OCI-LY1 (cell line): ENCODE results near the gene RGS7.

ENCODE experiments used
- H2AFZ ChIP-seq: fragments of 200-600 bp; sonication (generic), shearing (Covaris generic); 2 replicates; pipeline ENCODE4 v1.6.0; 2014; ENCODE audit warnings: antibody characterized with exemption, mild to moderate bottlenecking, low read length
- H3F3A ChIP-seq: fragments of 200-600 bp; sonication (generic), shearing (Covaris generic); 2 replicates; pipeline ENCODE4 v1.6.0; 2014; ENCODE audit warnings: mild to moderate bottlenecking, antibody characterized with exemption, low read length, moderate library complexity; ENCODE audit not compliant: insufficient read depth
- H3K27ac ChIP-seq: fragments of 200-600 bp; sonication (generic); 2 replicates; pipeline ENCODE4 v1.5.1; 2014; ENCODE audit warnings: low read length, mixed run types, mild to moderate bottlenecking, low read depth; ENCODE audit not compliant: poor library complexity, severe bottlenecking
- H3K27me3 ChIP-seq: fragments of 200-600 bp; sonication (generic); 2 replicates; pipeline ENCODE4 v1.6.0; 2014; ENCODE audit warnings: antibody characterized with exemption, mild to moderate bottlenecking, low read length, moderate library complexity; ENCODE audit not compliant: insufficient read depth
- H3K36me3 ChIP-seq: fragments of 200-600 bp; sonication (generic); 2 replicates; pipeline ENCODE4 v1.6.1; 2014; ENCODE audit warnings: mild to moderate bottlenecking, antibody characterized with exemption, low read length, moderate library complexity, mixed read lengths; ENCODE audit not compliant: insufficient read depth
- H3K4me1 ChIP-seq: fragments of 200-600 bp; sonication (generic); 2 replicates; pipeline ENCODE4 v1.5.1; 2014; ENCODE audit warnings: mild to moderate bottlenecking, low read length, moderate library complexity; ENCODE audit not compliant: insufficient read depth, severe bottlenecking
- H3K4me2 ChIP-seq: fragments of 200-600 bp; sonication (generic), shearing (Covaris generic); 2 replicates; pipeline ENCODE4 v1.6.1; 2014; ENCODE audit warnings: low read length
- H3K4me3 ChIP-seq: fragments of 200-600 bp; sonication (generic); 2 replicates; pipeline ENCODE4 v1.5.1; 2014; ENCODE audit warnings: low read length, low read depth, mild to moderate bottlenecking, mixed read lengths; ENCODE audit not compliant: poor library complexity, severe bottlenecking
- H3K79me2 ChIP-seq: fragments of 200-600 bp; shearing (Covaris generic); 2 replicates; pipeline ENCODE4 v1.6.1; 2016; ENCODE audit warnings: mixed run types, low read length, mixed read lengths; ENCODE audit not compliant: insufficient read depth
- H3K9ac ChIP-seq: fragments of 200-600 bp; sonication (generic), shearing (Covaris generic); 2 replicates; pipeline ENCODE4 v1.6.1; 2014; ENCODE audit warnings: mild to moderate bottlenecking, low read length, mixed read lengths
- H3K9me2 ChIP-seq: fragments of 200-600 bp; sonication (generic), shearing (Covaris generic); 2 replicates; pipeline ENCODE4 v1.6.1; 2014; ENCODE audit warnings: low read depth, mild to moderate bottlenecking, low read length, mixed read lengths
- H3K9me3 ChIP-seq: fragments of 200-600 bp; shearing (Covaris generic); 2 replicates; pipeline ENCODE4 v1.6.1; 2014; ENCODE audit warnings: low read length, mixed read lengths
- H4K20me1 ChIP-seq: fragments of 200-600 bp; sonication (generic), shearing (Covaris generic); 2 replicates; pipeline ENCODE4 v1.6.0; 2016; ENCODE audit warnings: mild to moderate bottlenecking, low read length; ENCODE audit not compliant: insufficient read depth
- CTCF ChIP-seq: fragments of 200-600 bp; sonication (generic), shearing (Covaris generic); IDR thresholded peaks from 2 replicates; pipeline ENCODE4 v1.5.1; 2017; ENCODE audit warnings: mild to moderate bottlenecking, antibody characterized with exemption, low read length, moderate library complexity, mixed read lengths
- EZH2 ChIP-seq: fragments of 200-600 bp; sonication (generic), shearing (Covaris generic); IDR thresholded peaks from 2 replicates; pipeline ENCODE4 v1.8.0; 2017; ENCODE audit warnings: borderline replicate concordance, mixed run types, mild to moderate bottlenecking, antibody characterized with exemption, low read length, moderate library complexity, mixed read lengths

Gene RGS7

GRCh38 chr1:241336335-241336734, 20.7 kb downstream of the RGS7 start:
- Histone ChIP-seq H2AFZ (no peak overlapping the region), H3K4me2 (no peak overlapping the region), H3K9ac (no peak overlapping the region), H3K27me3 (no peaks in the 10 kb centered on the region), H3K36me3 (no peaks in the 10 kb centered on the region), H4K20me1 (no peaks in the 10 kb centered on the region), H3K9me3 (no peaks in the 10 kb centered on the region), H3K4me1 (no peaks in the 10 kb centered on the region), H3F3A (no peaks in the 10 kb centered on the region), H3K27ac (no peak overlapping the region), H3K9me2 (no peaks in the 10 kb centered on the region), H3K4me3 (no peak overlapping the region), H3K79me2 (no peaks in the 10 kb centered on the region)
- TF ChIP-seq EZH2 (no peak), CTCF (no peak)

- H2AFZ ChIP-seq, result no peak overlapping the region
- H3K9me2 ChIP-seq, result no peaks in the 10 kb centered on the region
- no peak overlapping the region for H3K4me3 ChIP-seq
- no peaks in the 10 kb centered on the region for H4K20me1 ChIP-seq
- TF ChIP-seq EZH2, result no peak
- no peak for TF ChIP-seq CTCF
- H3K36me3 ChIP-seq, result no peaks in the 10 kb centered on the region
- no peaks in the 10 kb centered on the region for H3K4me1 ChIP-seq
- H3K27me3 ChIP-seq, result no peaks in the 10 kb centered on the region
- no peak overlapping the region for H3K9ac ChIP-seq
- H3K9me3 ChIP-seq, result no peaks in the 10 kb centered on the region
- H3F3A ChIP-seq, result no peaks in the 10 kb centered on the region
- no peak overlapping the region for H3K4me2 ChIP-seq
- H3K27ac ChIP-seq, result no peak overlapping the region
- H3K79me2 ChIP-seq, result no peaks in the 10 kb centered on the region
Measured at GRCh38 chr1:241332987-241333386, 24.0 kb downstream of the RGS7 start.

- Histone ChIP-seq H3K9me3 (no peaks in the 10 kb centered on the region), H3K4me2 (no peak overlapping the region), H3K9ac (no peak overlapping the region), H3K4me3 (no peak overlapping the region), H3K79me2 (no peaks in the 10 kb centered on the region), H4K20me1 (no peaks in the 10 kb centered on the region), H3K27me3 (no peaks in the 10 kb centered on the region), H3K9me2 (no peaks in the 10 kb centered on the region), H2AFZ (no peak overlapping the region), H3K4me1 (no peaks in the 10 kb centered on the region), H3K36me3 (no peaks in the 10 kb centered on the region), H3K27ac (no peak overlapping the region), H3F3A (no peaks in the 10 kb centered on the region)
- no peak for TF ChIP-seq EZH2
- no peak for TF ChIP-seq CTCF
Measured at GRCh38 chr1:241332037-241332409, 25.0 kb downstream of the RGS7 start.
